Osteoblast (primary cell): Measurements from ENCODE around the gene CFL1. TPM values are rescaled to one million over a fixed set of nuclear protein-coding genes. Genes with fewer than 3 reads are reported as not detected.

ENCODE experiments used
- DNase-seq: peaks from one replicate; pipeline ENCODE4 v3.0.0; 2011; ENCODE audit warnings: low spot score, mixed read lengths; ENCODE audit not compliant: insufficient read length; ENCODE audit errors: missing footprints
- H2AFZ ChIP-seq: 2 replicates; pipeline ENCODE4 v1.6.0; 2011; ENCODE audit warnings: mild to moderate bottlenecking, low read length
- H3K27ac ChIP-seq: 2 replicates; pipeline ENCODE4 v1.5.1; 2011; ENCODE audit warnings: mild to moderate bottlenecking, low read depth, low read length, moderate library complexity
- H3K27me3 ChIP-seq: 2 replicates; pipeline ENCODE4 v1.6.0; 2012; ENCODE audit warnings: mild to moderate bottlenecking, control low read depth, inconsistent platforms, low read length, moderate library complexity; ENCODE audit not compliant: insufficient read depth
- H3K36me3 ChIP-seq: 2 replicates; pipeline ENCODE4 v1.5.1; 2011; ENCODE audit warnings: mild to moderate bottlenecking, low read length, control low read depth, moderate library complexity; ENCODE audit not compliant: insufficient read depth
- H3K4me1 ChIP-seq: 2 replicates; pipeline ENCODE4 v1.5.1; 2011; ENCODE audit warnings: mild to moderate bottlenecking, low read length, control low read depth, moderate library complexity; ENCODE audit not compliant: insufficient read depth
- H3K4me2 ChIP-seq: 2 replicates; pipeline ENCODE4 v1.6.0; 2011; ENCODE audit warnings: mild to moderate bottlenecking, low read length; ENCODE audit not compliant: insufficient read depth
- H3K4me3 ChIP-seq: fragments of 200-600 bp; sonication (generic); 3 replicates; pipeline ENCODE4 v1.5.1; 2012; ENCODE audit warnings: mild to moderate bottlenecking, low read length, inconsistent platforms; ENCODE audit not compliant: insufficient read depth
- H3K79me2 ChIP-seq: 2 replicates; pipeline ENCODE4 v1.6.0; 2012; ENCODE audit warnings: mild to moderate bottlenecking, low read length, control low read depth, inconsistent platforms; ENCODE audit not compliant: insufficient read depth
- H3K9me3 ChIP-seq: 2 replicates; pipeline ENCODE4 v1.5.1; 2011; ENCODE audit warnings: low read depth, low read length, control low read depth
- H4K20me1 ChIP-seq: 2 replicates; pipeline ENCODE4 v1.6.0; 2012; ENCODE audit warnings: mild to moderate bottlenecking, low read length, control low read depth; ENCODE audit not compliant: insufficient read depth
- CTCF ChIP-seq: IDR thresholded peaks from 2 replicates; pipeline ENCODE4 v1.5.1; 2011; ENCODE audit warnings: mild to moderate bottlenecking, low read depth, low read length, moderate library complexity; ENCODE audit errors: extremely low read depth
- total RNA-seq: library from RNA; depleted of rRNA; stranded (reverse); fragments of >200 nt; gene quantifications from 2 replicates; pipeline ENCODE4 v1.2.3, GENCODE V29; 2012

Gene CFL1
- total RNA-seq, 1 donor, result 704 TPM

DNA sequence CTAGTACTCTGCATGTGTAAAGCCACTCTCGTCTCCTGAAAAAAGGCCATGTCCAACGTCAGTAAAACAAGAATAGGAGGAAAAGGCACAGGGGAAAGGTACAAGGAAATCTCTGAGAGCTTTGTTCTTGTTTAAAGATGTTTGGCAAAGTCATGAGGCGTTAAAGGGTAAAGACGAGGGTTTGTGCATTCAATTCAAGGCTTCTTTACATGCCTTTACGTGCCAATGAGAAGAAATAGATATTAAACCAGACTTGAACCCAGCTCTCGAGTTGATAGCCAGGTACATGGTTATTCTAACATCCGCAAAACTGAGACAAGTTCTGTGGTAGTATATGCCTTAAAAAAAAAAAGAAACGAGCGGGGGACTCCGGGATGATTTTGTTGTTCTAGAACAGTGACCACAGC lies 704 bp upstream of the CFL1 start:
- H3K27ac ChIP-seq, result peak overlapping the region; percentile 82
- TF ChIP-seq CTCF, result no peak
- H3K4me3 ChIP-seq, result peak overlapping the region; percentile 99
- peaks cover 41% of the 10 kb centered on the region for H4K20me1 ChIP-seq
- peak overlapping the region; percentile 69 for H2AFZ ChIP-seq
- peaks cover 45% of the 10 kb centered on the region for H3K4me1 ChIP-seq
- peaks cover 72% of the 10 kb centered on the region for H3K79me2 ChIP-seq
- peaks cover 50% of the 10 kb centered on the region for H3K36me3 ChIP-seq
- no peaks in the 10 kb centered on the region for H3K9me3 ChIP-seq
- DNase-seq, result no peak
- H3K4me2 ChIP-seq, result peak overlapping the region; percentile 99
- no peaks in the 10 kb centered on the region for H3K27me3 ChIP-seq

DNA sequence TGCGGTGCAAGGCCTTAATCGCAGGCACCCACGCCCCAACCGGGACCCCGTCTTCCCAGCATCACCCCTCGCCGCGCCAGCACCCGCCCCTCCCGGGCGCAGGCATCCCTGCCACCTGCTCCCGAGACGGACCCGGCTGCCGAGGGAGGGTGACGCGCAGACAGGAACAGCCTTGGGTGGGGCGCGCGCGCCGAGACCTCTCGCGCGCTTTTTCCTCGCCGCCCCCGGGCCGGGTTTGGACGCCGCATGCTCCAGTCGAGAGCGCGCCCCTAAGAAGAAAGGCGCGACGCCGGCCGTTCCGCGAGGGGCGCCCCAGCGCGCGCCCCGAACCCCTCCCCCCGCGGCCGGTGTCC lies 504 bp downstream of the CFL1 start:
- no peaks in the 10 kb centered on the region for H3K27me3 ChIP-seq
- peaks cover 49% of the 10 kb centered on the region for H3K36me3 ChIP-seq
- no peak for TF ChIP-seq CTCF
- H3K4me3 ChIP-seq, result peak overlapping the region; percentile 99
- peaks cover 70% of the 10 kb centered on the region for H3K79me2 ChIP-seq
- peaks cover 47% of the 10 kb centered on the region for H4K20me1 ChIP-seq
- peaks cover 45% of the 10 kb centered on the region for H3K4me1 ChIP-seq
- H3K4me2 ChIP-seq, result peak overlapping the region; percentile 98
- H3K27ac ChIP-seq, result peak overlapping the region; percentile 40
- no peak for DNase-seq
- no peak overlapping the region for H2AFZ ChIP-seq
- no peaks in the 10 kb centered on the region for H3K9me3 ChIP-seq

GRCh38 chr11:65856689-65857499 lies 1.1 kb downstream of the CFL1 start:
- Histone ChIP-seq H3K4me1 (peaks cover 41% of the 10 kb centered on the region), H3K27ac (peak overlapping the region; percentile 40), H3K9me3 (no peaks in the 10 kb centered on the region), H3K36me3 (peaks cover 49% of the 10 kb centered on the region), H3K27me3 (no peaks in the 10 kb centered on the region), H3K4me3 (peak overlapping the region; percentile 99), H4K20me1 (peaks cover 47% of the 10 kb centered on the region), H2AFZ (peak overlapping the region; percentile 70), H3K4me2 (peak overlapping the region; percentile 98), H3K79me2 (peaks cover 64% of the 10 kb centered on the region)
- peak; percentile 95 for DNase-seq
- TF ChIP-seq CTCF, result no peak

- Histone ChIP-seq H2AFZ (no peak overlapping the region), H3K36me3 (peaks cover 56% of the 10 kb centered on the region), H4K20me1 (peaks cover 51% of the 10 kb centered on the region), H3K4me2 (peak overlapping the region; percentile 98), H3K4me3 (peak overlapping the region; percentile 99), H3K27ac (peak overlapping the region; percentile 40), H3K9me3 (no peaks in the 10 kb centered on the region), H3K27me3 (no peaks in the 10 kb centered on the region), H3K4me1 (peaks cover 33% of the 10 kb centered on the region), H3K79me2 (peaks cover 55% of the 10 kb centered on the region)
- DNase-seq, result no peak
- TF ChIP-seq CTCF, result no peak
Measured at GRCh38 chr11:65855927-65856363, 2.0 kb downstream of the CFL1 start.
